DMS 273 treated with DMSO at 0.1 percent for 48 hours (cell line): ENCODE data around the gene PRKD1.

ENCODE experiments used
- DNase-seq: peaks from one replicate; lab custom pipeline; 2025; lab: John Stamatoyannopoulos, UW

PRKD1 gene

DNA sequence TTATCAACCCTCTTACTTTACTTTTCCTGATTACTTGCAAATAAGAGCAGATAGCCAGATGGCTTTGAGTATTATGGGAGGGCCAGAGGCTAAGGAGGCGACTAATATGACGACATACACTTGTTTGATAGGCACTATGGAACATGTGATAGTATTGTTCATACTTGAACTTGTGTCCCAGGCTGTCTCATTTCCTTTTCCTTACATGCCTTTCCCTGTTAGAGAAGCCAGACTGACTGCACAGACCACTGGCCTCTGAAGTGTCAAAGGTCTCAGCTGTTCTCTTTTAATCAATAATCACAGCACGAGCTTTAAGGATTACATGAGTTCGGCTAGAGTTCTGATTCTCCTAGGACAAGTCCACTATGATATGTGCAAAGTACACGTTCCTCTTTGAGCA is 326.0 kb downstream of the PRKD1 start:
- no peak for DNase-seq

DNA sequence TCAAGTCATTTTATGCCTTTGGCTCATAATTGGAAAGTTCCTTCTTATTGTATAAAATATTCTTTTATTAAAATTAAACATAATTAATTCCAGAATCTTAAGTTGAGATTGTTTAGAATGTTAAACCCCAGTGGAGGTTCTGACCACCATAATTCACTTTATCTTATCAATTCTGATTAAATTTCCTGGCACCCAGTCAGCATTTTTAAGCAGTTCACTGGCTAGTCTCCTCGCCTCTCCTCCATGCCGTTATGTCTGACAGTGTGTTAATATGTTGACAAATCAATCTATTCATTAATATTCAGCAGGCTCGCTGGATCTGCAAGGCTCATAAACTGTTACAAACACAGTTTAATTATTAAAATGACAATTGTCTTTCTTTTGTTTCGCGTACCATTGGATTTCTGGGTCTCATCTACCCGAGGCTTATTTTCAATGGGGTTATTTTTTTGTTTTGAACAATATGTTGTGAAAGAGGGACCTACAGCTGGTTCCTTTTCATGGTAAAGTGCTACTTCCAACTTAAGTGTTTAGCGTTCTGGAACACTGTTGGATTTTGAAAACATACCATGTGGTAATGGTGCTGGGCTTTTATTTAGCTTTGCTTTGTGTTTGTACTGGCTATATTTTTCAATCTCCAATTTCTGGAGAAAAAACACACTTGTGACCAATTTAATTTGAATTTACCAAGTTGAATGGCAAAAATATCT is 339.7 kb downstream of the PRKD1 start:
- no peak for DNase-seq

DNA sequence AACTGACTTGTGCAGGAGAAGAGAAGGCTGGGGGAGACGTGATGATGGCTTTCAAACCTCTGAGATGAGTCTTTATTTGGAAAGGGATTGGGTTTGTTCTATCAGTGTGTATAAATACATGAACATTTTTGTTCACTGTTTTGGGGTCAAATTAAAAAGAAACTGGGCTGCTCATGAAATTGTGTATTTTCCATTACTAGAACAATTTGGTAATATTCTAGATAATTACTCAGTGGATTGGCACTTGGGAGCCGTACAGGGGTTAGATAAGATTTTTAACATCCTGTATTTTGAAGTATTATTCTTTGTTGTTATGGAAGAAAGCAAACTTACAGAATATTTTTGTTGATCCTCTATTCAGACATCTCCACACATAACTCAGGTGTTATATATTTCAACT is 340.6 kb downstream of the PRKD1 start:
- no peak for DNase-seq

DNA sequence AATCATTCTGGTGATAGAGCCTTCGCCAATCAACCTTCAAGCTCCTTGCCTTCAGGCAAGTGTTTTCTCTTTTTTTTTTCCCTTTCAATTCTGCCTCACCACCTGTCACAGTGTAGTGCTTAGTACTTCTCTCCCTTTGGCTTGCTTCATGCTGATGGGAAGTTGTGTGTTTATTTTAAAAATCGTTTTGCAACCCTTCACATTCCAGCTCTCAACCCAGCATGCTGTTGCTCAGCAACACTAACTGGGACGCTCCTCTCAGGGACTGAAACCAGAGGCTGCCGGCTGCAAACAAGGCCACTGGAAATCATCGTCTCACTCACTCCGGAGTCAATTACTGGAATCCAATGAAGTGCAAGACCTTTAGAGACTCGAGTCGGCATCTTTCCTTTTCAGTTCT is 342.7 kb downstream of the PRKD1 start:
- peak; percentile 11 for DNase-seq

DNA sequence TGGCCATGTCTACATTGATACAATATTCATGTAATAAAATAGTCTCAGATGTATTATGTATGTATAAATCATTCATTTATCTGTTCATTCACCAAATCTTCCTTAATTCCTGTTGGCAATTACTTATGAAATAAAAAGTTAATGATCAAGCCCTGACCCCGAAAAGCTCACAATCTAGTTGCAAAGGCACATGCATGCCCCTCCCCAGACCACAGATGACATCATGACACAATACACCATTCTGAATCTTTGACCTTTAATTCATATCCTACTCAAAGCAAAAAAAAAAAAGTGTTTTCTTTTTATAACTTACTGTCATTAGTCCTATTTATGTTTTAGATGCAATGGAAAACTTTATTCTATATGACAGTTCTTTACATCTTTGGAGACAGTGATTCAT is 346.9 kb downstream of the PRKD1 start:
- no peak for DNase-seq

DNA sequence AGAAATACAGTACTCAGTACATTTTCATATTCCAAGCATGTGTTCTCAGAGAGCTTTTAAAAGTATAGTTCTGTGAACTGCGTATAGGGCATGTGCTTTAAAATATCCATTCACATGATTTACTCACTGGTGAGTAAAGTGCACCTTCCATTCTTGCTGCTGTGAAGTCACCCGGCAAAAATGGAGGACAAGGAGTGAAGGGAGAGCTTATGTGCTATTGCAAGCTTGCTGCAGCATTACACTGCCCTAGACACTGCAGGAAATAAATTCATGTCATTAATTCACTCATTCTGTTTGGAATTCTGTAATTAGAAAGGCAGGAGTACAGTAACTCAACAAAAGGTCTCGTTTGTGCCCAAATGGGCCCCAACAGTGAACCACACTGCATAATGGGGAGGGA is 347.8 kb downstream of the PRKD1 start:
- DNase-seq: no peak

DNA sequence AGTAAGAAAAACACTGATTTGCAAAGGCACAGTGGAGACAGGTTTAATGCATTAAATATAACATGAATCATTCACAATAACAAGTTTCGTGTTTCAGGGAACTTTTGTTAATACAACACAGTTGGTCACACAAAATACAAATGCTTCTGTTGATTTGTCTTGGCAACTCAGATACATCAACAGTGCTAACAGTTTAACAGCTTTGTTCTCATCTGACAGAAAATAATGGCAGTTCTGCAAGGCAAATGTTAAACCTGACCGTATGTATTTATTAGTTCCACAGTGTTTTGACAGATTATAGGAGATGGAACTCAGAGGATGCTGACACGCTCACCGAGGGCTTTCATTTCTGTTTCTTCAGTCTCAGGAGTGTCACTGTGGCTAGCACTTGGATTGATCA is 350.7 kb downstream of the PRKD1 start:
- DNase-seq: no peak

DNA sequence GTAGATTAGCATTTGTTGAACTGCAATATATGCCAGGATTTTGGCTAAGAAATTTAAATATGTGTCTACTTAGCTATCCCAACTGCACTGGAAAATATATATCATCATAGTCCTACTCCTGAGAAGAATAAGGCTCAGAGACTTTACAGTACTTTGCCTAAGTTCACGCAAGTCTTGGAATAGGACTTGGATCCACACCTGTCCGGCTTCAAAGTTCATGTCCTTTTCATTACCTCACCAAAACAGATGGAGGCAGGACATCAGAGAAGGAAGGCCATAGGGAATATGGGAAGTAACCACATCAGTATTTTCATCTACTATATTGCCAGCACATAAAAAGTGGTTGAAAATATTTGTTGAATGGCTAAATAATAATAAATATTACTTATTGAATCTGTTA is 358.5 kb downstream of the PRKD1 start:
- DNase-seq: no peak

DNA sequence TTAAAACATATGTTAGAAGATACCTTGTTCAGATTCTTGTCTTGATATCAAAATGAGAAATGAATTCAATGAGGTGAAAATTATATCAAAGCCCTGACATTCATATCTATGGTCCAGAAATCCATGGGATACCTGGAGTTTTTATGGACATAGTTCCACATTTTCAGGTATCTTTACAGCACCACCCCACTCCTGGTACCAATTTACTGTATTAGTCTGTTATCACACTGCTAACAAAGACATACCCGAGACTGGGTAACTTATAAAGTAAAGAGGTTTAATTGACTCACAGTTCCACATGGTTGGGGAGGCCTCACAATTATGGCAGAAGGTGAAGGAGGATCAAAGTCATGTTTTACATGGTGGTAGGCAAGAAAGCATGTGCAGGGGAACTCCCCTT is 361.5 kb downstream of the PRKD1 start:
- no peak for DNase-seq

DNA sequence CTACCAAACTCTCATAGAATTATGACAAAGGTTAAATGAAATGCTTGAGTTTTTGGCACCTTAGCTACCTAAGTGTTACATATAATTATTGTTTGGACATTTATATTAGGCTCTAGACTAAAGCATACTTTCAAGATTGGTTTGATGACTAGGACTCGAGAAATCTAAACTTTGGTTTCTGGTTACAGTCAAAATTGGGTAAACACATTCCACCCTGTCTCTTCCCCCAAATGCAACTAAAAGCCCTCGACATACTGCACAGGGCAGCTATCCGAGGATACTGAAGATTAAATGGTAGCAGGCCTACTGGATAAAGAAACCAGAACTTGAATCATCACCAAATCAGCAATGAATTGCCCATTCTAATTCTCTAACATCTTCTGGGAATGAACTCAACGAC is 369.1 kb downstream of the PRKD1 start:
- no peak for DNase-seq

DNA sequence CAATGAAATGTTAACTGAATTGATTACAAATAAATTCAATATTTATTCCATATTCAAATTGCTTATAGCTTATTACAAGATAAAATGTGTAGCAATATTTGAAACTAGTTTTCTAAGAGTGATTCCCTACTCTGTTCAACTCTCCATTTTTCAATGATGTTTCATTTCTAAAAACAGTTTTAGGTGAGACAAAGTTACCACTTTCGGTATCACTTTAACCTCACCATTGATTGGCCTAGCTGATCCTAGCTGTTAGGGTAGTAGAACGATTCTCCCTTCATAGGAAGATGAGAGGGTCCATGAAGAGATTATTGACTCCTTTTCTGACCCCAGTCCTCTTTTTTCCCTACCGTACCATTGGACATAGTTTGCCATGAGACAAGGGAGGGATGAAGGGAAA is 373.3 kb downstream of the PRKD1 start:
- no peak for DNase-seq

DNA sequence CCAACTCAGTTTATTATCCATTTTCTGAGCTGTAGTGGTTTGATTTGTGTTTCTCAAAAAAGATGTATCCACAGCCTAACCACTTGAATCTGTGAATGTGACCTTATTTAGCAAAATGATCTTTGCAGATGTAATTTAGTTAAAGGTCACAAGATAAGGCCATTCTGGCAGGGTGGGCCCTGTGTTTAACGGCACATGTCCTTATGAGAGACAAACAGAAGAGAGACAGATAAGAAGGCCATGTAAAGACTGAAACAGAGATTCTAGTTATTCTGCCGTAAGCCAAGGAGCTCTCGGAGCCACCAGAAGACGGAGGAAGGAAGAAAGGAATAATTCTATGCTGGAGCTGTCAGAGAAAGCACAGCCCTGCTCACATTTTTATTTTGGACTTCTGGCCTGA is 374.2 kb downstream of the PRKD1 start:
- DNase-seq: no peak

DNA sequence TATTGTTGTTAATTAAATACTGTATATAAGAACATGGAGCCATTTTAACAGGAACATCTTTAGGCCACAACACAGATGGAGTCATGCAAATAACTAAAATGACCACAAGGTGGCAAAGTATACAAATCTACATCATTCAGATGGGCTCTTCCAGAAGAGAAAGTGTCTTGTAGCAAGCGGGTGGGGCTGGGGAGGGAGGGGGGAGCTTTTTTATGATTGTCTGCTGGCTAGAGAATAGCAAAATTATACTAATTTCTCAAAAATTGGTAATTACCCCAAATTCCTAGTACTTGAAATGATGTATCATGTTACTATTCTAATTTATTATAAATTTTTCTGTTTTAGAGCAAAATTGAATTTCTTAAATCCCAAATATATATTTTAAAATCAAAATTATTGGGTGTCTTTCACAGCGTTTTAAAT is 378.7 kb downstream of the PRKD1 start:
- peak; percentile 50 for DNase-seq

DNA sequence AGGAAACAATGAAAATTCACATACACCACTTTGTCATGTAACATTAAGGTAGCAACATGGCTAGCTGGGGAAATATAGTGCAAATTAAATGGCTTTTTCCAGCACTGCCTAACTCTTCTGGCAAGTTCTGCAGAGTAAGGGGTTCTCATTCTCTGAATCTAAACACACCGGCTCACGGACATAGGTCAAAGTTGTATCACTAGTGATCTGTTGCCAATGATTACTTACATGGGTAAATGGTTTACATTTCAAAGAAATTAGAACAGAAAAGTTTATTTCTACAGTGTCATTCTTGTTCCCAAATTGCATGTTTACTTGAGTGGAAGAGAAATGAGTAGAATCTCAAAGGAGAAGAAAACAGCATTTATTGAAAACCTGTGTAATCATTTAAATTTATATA is 381.9 kb downstream of the PRKD1 start:
- DNase-seq: no peak

DNA sequence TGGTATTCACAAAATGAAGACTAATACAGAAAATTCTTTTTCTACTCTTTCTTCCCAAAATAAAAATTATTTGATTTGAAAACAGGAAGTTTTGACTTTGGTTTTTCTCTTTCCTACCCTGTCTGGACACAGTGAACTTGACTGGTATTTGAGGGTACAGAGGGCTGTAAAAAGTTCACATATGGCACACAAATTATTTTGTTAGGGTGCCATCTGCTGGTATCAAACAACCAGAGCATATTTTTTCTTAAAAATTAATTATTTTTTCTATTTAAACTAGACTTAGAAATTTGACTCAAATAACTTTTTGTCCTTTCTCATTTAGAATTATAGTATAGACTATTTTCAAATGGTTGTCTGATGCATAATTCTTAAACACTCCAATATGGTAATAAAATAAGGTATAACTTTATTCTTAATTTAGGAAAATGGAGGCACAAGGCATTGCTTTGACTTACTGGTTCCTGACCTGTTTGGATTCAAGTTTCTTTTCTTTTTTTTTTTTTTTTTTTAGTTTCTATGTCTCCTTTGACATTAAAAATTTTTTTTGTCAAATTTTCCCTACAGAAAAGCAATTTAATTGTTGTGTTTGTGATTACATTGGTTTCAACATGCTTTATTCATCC is 390.6 kb downstream of the PRKD1 start:
- no peak for DNase-seq

DNA sequence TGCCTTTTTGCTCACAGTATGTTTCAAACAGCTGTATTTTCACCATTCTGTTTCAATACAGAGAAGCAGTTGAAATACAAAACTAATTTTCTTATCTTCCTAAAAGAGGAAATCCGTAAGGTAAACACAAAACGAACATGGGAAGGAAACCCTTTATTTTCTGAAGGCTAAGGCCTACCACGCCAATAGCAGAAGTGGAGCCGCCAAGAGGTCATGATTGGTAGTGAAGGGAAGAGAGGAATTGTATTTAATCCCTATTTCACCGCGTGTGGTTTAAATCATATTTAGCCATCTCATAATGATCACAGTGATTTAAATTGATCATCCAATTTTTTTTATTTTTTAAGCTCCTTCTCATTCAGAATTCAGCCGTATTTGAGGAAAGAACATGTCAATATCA is 398.2 kb downstream of the PRKD1 start:
- DNase-seq: peak; percentile 19

DNA sequence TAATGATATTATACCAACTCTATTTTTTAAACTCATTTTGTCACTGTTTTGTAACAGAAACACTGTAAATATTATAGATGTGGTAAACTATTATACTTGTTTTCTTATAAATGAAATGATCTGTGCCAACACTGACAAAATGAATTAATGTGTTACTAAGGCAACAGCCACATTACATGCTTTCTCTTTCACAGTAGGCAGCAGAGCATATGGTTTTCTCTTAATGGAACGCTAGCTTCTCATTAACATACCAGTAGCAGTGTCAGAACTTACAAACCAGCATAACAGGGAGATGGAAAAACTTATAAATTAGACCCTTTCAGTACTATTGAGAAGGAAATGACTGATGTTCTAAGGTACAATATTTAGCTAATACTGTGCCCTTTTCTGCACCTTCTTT is 398.8 kb downstream of the PRKD1 start:
- peak; percentile 68 for DNase-seq

DNA sequence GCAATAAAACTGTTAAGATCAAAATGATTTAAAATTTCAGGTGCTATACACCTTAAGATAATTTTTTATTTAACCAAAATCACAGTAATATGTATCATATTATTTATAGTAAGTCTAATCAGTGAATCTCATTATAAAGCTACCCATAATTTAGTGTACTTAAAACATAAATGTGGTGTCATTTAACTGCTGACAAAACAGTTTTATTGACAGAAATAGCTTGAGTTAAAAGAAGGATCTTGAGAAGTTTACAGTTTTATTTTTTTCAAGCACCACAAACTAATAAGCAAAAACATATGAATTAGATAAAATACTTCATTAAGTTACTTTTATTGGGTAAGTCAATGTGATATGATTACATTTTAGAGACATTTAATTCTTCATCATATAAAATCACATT is 400.4 kb downstream of the PRKD1 start:
- no peak for DNase-seq
